ENCODE data around the gene S100A3.

DNA sequence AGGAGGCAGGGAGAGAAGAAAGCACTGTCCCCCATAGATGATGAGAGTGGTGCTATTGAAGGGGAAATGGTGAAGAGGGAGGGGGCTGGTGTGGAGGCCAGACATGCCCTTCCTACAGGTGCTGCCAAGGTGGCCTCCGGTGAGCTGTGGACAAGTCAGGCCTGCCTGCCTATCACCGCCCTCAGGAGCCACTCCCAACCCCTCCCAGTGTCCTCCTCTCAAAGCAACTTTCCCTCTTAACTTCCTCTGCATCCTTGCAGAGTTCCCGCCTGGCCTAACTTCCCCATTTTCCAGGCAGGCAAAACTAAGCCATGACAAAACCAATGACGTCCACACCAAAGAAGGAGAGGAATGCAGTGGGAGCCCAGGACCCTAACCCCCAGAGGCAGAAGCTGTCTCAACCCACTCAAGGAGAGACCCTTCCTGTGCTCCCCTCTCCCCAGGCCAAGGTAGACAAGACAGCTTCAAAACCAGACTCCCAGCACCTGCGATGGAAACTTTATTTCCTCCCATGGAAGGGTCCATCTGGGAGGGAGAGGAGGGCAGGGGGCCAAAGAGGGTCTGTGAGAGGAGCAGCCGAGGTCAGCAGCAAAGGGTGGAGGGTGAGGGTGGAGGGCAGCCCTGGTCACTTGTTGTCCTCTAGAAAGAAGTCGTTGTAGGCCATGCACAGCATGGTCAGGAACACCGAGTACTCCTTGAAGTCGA, 12.2 kb downstream of the S100A3 start:
- no peak for TF ChIP-seq POLR2A (IDR thresholded peaks at IDR 0.05)
- TF ChIP-seq, protein P1, sequence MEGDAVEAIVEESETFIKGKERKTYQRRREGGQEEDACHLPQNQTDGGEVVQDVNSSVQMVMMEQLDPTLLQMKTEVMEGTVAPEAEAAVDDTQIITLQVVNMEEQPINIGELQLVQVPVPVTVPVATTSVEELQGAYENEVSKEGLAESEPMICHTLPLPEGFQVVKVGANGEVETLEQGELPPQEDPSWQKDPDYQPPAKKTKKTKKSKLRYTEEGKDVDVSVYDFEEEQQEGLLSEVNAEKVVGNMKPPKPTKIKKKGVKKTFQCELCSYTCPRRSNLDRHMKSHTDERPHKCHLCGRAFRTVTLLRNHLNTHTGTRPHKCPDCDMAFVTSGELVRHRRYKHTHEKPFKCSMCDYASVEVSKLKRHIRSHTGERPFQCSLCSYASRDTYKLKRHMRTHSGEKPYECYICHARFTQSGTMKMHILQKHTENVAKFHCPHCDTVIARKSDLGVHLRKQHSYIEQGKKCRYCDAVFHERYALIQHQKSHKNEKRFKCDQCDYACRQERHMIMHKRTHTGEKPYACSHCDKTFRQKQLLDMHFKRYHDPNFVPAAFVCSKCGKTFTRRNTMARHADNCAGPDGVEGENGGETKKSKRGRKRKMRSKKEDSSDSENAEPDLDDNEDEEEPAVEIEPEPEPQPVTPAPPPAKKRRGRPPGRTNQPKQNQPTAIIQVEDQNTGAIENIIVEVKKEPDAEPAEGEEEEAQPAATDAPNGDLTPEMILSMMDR (IDR thresholded peaks at IDR 0.05): no peak
